C1 segment of cervical spinal cord (tissue), 14 donors: ENCODE results near the gene SPINDOC.
A peak's percentile ranks its signal among the peaks of the same experiment; 100 is the strongest.

Experiments
- DNase-seq, 14 donors: peaks; one replicate each; lab custom pipeline; 2025; lab: John Stamatoyannopoulos, UW

Gene SPINDOC

GRCh38 chr11:63832336-63832735, 19.1 kb downstream of the SPINDOC start:
- no peak for DNase-seq

- DNase-seq: no peak
Measured at GRCh38 chr11:63833048-63833447, 19.8 kb downstream of the SPINDOC start.

GRCh38 chr11:63834535-63835157, 21.4 kb downstream of the SPINDOC start:
- no peak for DNase-seq

GRCh38 chr11:63835158-63835545, 21.9 kb downstream of the SPINDOC start:
- DNase-seq: no peak

- peak in 11 of 14 donors; percentile 21 to 68 (median 58) for DNase-seq
Measured at GRCh38 chr11:63837027-63837688, 23.9 kb downstream of the SPINDOC start.

- peak in 1 of 14 donors; percentile 58 for DNase-seq
Measured at GRCh38 chr11:63837739-63838138, 24.5 kb downstream of the SPINDOC start.

- DNase-seq: peak in 1 of 14 donors; percentile 73
Measured at GRCh38 chr11:63838150-63838677, 25.0 kb downstream of the SPINDOC start.

- peak; percentile 95 to 100 (median 99) for DNase-seq
Measured at GRCh38 chr11:63838678-63839507, 25.6 kb downstream of the SPINDOC start, which contains the start of gene MARK2. MARK2 (plus strand) TSS chr11:63839110; CDS start chr11:63839507, 397 bp downstream.

- peak in 5 of 14 donors; percentile 41 to 74 (median 54) for DNase-seq
Measured at GRCh38 chr11:63839508-63840355, 26.5 kb downstream of the SPINDOC start.

- DNase-seq: peak in 2 of 14 donors; percentile 18 to 57
Measured at GRCh38 chr11:63840356-63841060, 27.3 kb downstream of the SPINDOC start.

GRCh38 chr11:63841554-63841953, 28.3 kb downstream of the SPINDOC start:
- peak in 5 of 14 donors; percentile 16 to 31 (median 22) for DNase-seq

GRCh38 chr11:63843041-63843440, 29.8 kb downstream of the SPINDOC start:
- peak in 3 of 14 donors; percentile 12 to 30 (median 12) for DNase-seq

GRCh38 chr11:63844836-63845235, 31.6 kb downstream of the SPINDOC start:
- DNase-seq: no peak

- DNase-seq: no peak
Measured at GRCh38 chr11:63845303-63845702, 32.0 kb downstream of the SPINDOC start.

GRCh38 chr11:63845911-63846310, 32.7 kb downstream of the SPINDOC start:
- DNase-seq: no peak

- no peak for DNase-seq
Measured at GRCh38 chr11:63846897-63847296, 33.6 kb downstream of the SPINDOC start.

- DNase-seq: no peak
Measured at GRCh38 chr11:63847363-63847762, 34.1 kb downstream of the SPINDOC start.

- DNase-seq: no peak
Measured at GRCh38 chr11:63849691-63850090, 36.4 kb downstream of the SPINDOC start.

GRCh38 chr11:63850920-63851319, 37.7 kb downstream of the SPINDOC start:
- DNase-seq: no peak

- no peak for DNase-seq
Measured at GRCh38 chr11:63851364-63851763, 38.1 kb downstream of the SPINDOC start.
